WTC11 (cell line): ENCODE data around the gene HSPH1. TPM values are rescaled to one million over a fixed set of nuclear protein-coding genes. Genes with fewer than 3 reads are reported as not detected.

Experiments
- ATAC-seq: fragments of 200-7000 bp; cut with Tn5 transposase; 2 replicates; pipeline ENCODE4 v1.10.0; 2021; ENCODE audit warnings: mild to moderate bottlenecking, moderate library complexity
- CTCF ChIA-PET: fragments of 300-600 bp; sonication (Branson Sonifier 250); formaldehyde crosslinking; loops from one replicate; lab custom pipeline; 2021; ENCODE audit warnings: antibody characterized with exemption; lab: Charles Lee
- POLR2A ChIA-PET: fragments of 350-600 bp; sonication (Branson Sonifier 250); formaldehyde crosslinking; loops from one replicate; lab custom pipeline; 2021; ENCODE audit warnings: antibody characterized with exemption; lab: Charles Lee
- DNase-seq: peaks from one replicate; pipeline ENCODE4 v3.0.0; 2021; ENCODE audit warnings: low spot score
- H3K27ac Mint-ChIP-seq: 2 replicates; pipeline ENCODE4 v1.8.0; 2021; ENCODE audit warnings: mixed read lengths
- H3K27me3 Mint-ChIP-seq: 2 replicates; pipeline ENCODE4 v1.8.0; 2021; ENCODE audit warnings: low read depth, mild to moderate bottlenecking, moderate library complexity, mixed read lengths
- H3K36me3 Mint-ChIP-seq: 2 replicates; pipeline ENCODE4 v1.8.0; 2021; ENCODE audit warnings: mixed read lengths
- H3K4me1 Mint-ChIP-seq: 2 replicates; pipeline ENCODE4 v1.8.0; 2022; ENCODE audit warnings: mixed read lengths
- H3K4me3 Mint-ChIP-seq: 2 replicates; pipeline ENCODE4 v1.8.0; 2021; ENCODE audit warnings: mild to moderate bottlenecking, moderate library complexity, mixed read lengths
- H3K9me3 Mint-ChIP-seq: 2 replicates; pipeline ENCODE4 v1.8.0; 2021; ENCODE audit warnings: mixed read lengths
- ATF2 ChIP-seq: sonication (generic); formaldehyde crosslinking; IDR thresholded peaks from 2 replicates; pipeline ENCODE4 v1.8.1; 2022; ENCODE audit warnings: low read depth, missing genetic modification reagents, borderline replicate concordance
- ATF3 ChIP-seq: sonication (generic); formaldehyde crosslinking; conservative IDR thresholded peaks from 2 replicates; pipeline ENCODE4 v1.8.1; 2022; ENCODE audit warnings: mild to moderate bottlenecking, missing genetic modification reagents
- ATF6 ChIP-seq: sonication (generic); formaldehyde crosslinking; IDR thresholded peaks from 2 replicates; pipeline ENCODE4 v1.8.1; 2023; ENCODE audit warnings: mild to moderate bottlenecking, missing genetic modification reagents
- CREM ChIP-seq: sonication (generic); formaldehyde crosslinking; IDR thresholded peaks from 2 replicates; pipeline ENCODE4 v1.8.1; 2022; ENCODE audit warnings: mild to moderate bottlenecking, missing genetic modification reagents, moderate library complexity
- ELF4 ChIP-seq: sonication (generic); formaldehyde crosslinking; IDR thresholded peaks from 2 replicates; pipeline ENCODE4 v1.8.1; 2022; ENCODE audit warnings: low read depth, mild to moderate bottlenecking, moderate library complexity, missing genetic modification reagents
- FOXJ3 ChIP-seq: sonication (generic); formaldehyde crosslinking; IDR thresholded peaks from 2 replicates; pipeline ENCODE4 v1.9.0; 2021; ENCODE audit warnings: missing genetic modification reagents, mild to moderate bottlenecking, borderline replicate concordance
- GABPB1 ChIP-seq: sonication (generic); formaldehyde crosslinking; IDR thresholded peaks from 2 replicates; pipeline ENCODE4 v1.8.1; 2023; ENCODE audit warnings: mild to moderate bottlenecking, missing genetic modification reagents
- GTF2I ChIP-seq: fragments of 250-450 bp; sonication (Bioruptor Pico); conservative IDR thresholded peaks from 2 replicates; pipeline ENCODE4 v1.4.0; 2021; ENCODE audit warnings: mild to moderate bottlenecking
- HMGA2 ChIP-seq: fragments of 250-450 bp; sonication (Bioruptor Pico); IDR thresholded peaks from 2 replicates; pipeline ENCODE4 v1.4.0; 2021; ENCODE audit warnings: mild to moderate bottlenecking, moderate library complexity
- NFE2L1 ChIP-seq: sonication (generic); formaldehyde crosslinking; IDR thresholded peaks from 2 replicates; pipeline ENCODE4 v1.8.1; 2023; ENCODE audit warnings: missing genetic modification reagents
- PRDM15 ChIP-seq: sonication (generic); formaldehyde crosslinking; IDR thresholded peaks from 2 replicates; pipeline ENCODE4 v1.8.0; 2022; ENCODE audit warnings: missing genetic modification reagents
- PRRX2 ChIP-seq: fragments of 250-450 bp; sonication (Bioruptor Pico); IDR thresholded peaks from 2 replicates; pipeline ENCODE4 v1.8.0; 2021; ENCODE audit warnings: mild to moderate bottlenecking
- SOX15 ChIP-seq: fragments of 250-450 bp; sonication (Bioruptor Pico); IDR thresholded peaks from 2 replicates; pipeline ENCODE4 v1.9.0; 2021; ENCODE audit warnings: mild to moderate bottlenecking
- TCF7 ChIP-seq: sonication (generic); formaldehyde crosslinking; IDR thresholded peaks from 2 replicates; pipeline ENCODE4 v1.8.0; 2022; ENCODE audit warnings: mild to moderate bottlenecking, low read depth, missing genetic modification reagents, moderate library complexity
- ZNF121 ChIP-seq: sonication (generic); formaldehyde crosslinking; IDR thresholded peaks from 2 replicates; pipeline ENCODE4 v1.8.0; 2023; ENCODE audit warnings: missing genetic modification reagents
- ZNF281 ChIP-seq: sonication (generic); formaldehyde crosslinking; IDR thresholded peaks from 2 replicates; pipeline ENCODE4 v1.8.0; 2023; ENCODE audit warnings: mild to moderate bottlenecking, missing genetic modification reagents
- ZNF532 ChIP-seq: fragments of 250-450 bp; sonication (Bioruptor Pico); IDR thresholded peaks from 2 replicates; pipeline ENCODE4 v1.9.0; 2021; ENCODE audit warnings: mild to moderate bottlenecking, borderline replicate concordance
- ZSCAN18 ChIP-seq: fragments of 250-450 bp; sonication (Bioruptor Pico); IDR thresholded peaks from 2 replicates; pipeline ENCODE4 v2.1.2; 2022; ENCODE audit warnings: mild to moderate bottlenecking, moderate library complexity
- total RNA-seq: library from RNA; stranded (reverse); gene quantifications from 3 replicates; pipeline ENCODE4 v1.2.3, GENCODE V29; 2021

The HSPH1 gene
- total RNA-seq, 1 experiment from 2014 or later = 114 TPM

GRCh38 chr13:31090961-31091624 is 70.6 kb downstream of the HSPH1 start (continued):
- TF ChIP-seq ZNF281 (CRISPR knock-in tag) = no peak
- TF ChIP-seq ZNF121 (CRISPR knock-in tag) = no peak
- no peak for TF ChIP-seq ZSCAN18 (CRISPR knock-in tag)
- no peak for TF ChIP-seq GABPB1 (CRISPR knock-in tag)
- no peak for TF ChIP-seq ATF3
- TF ChIP-seq SOX15 (CRISPR knock-in tag) = no peak
- TF ChIP-seq HMGA2 (CRISPR knock-in tag) = no peak

- Mint-ChIP-seq H3K4me3 (no peak overlapping the region), H3K4me1 (peaks cover 9% of the 10 kb centered on the region), H3K27me3 (no peaks in the 10 kb centered on the region), H3K36me3 (no peaks in the 10 kb centered on the region), H3K27ac (no peak overlapping the region), H3K9me3 (peaks cover 10% of the 10 kb centered on the region)
- DNase-seq (no peak), ATAC-seq (no peak)
- ChIA-PET POLR2A (no interaction called here), CTCF (no interaction called here)
- TF ChIP-seq ELF4 (CRISPR knock-in tag) = no peak
- no peak for TF ChIP-seq CREM (CRISPR knock-in tag)
- no peak for TF ChIP-seq ATF2
- no peak for TF ChIP-seq GTF2I (CRISPR knock-in tag)
- TF ChIP-seq NFE2L1 (CRISPR knock-in tag) = no peak
- no peak for TF ChIP-seq FOXJ3 (CRISPR knock-in tag)
- TF ChIP-seq TCF7 (CRISPR knock-in tag) = no peak
- TF ChIP-seq ZNF532 (CRISPR knock-in tag) = no peak
- no peak for TF ChIP-seq ATF6 (CRISPR knock-in tag)
- TF ChIP-seq PRRX2 (CRISPR knock-in tag) = no peak
- TF ChIP-seq PRDM15 (CRISPR knock-in tag) = no peak
Measured at GRCh38 chr13:31090096-31090495, 71.6 kb downstream of the HSPH1 start.
